Liver (tissue), 9 donors: Measurements from ENCODE around the gene MYO10. TPM values are rescaled to one million over a fixed set of nuclear protein-coding genes. Genes with fewer than 3 reads are reported as not detected.

Source experiments
- DNase-seq: peaks from one replicate; pipeline ENCODE4 v3.0.0-alpha.2; 2017; ENCODE audit warnings: low spot score
- H3K27ac ChIP-seq, 2 donors: one replicate each; pipeline ENCODE4 v1.7.0; 2013; ENCODE audit warnings: inconsistent platforms in 2 of 2, low read length in 2 of 2, control low read depth in 1 of 2, low read depth in 1 of 2, mild to moderate bottlenecking in 1 of 2
- H3K27me3 ChIP-seq, 4 donors: one replicate each; pipeline versions ENCODE4 v1.6.1 to v1.7.0; 2013; ENCODE audit warnings: low read length in 3 of 4, inconsistent platforms in 1 of 4, mild to moderate bottlenecking in 1 of 4, moderate library complexity in 1 of 4; ENCODE audit not compliant: control insufficient read depth in 4 of 4, insufficient read depth in 4 of 4
- H3K36me3 ChIP-seq, 4 donors: one replicate each; pipeline versions ENCODE4 v1.6.1 to v1.7.0; 2013; ENCODE audit warnings: low read length in 3 of 4, mild to moderate bottlenecking in 3 of 4, low read depth in 1 of 4, moderate library complexity in 1 of 4; ENCODE audit not compliant: control insufficient read depth in 4 of 4, insufficient read depth in 3 of 4
- H3K4me1 ChIP-seq, 4 donors: one replicate each; pipeline versions ENCODE4 v1.6.1 to v1.7.0; 2013; ENCODE audit warnings: low read length in 3 of 4, mild to moderate bottlenecking in 3 of 4, moderate library complexity in 1 of 4; ENCODE audit not compliant: control insufficient read depth in 4 of 4, insufficient read depth in 4 of 4
- H3K4me3 ChIP-seq, 3 donors: one replicate each; pipeline versions ENCODE4 v1.6.1 to v1.7.0; 2013; ENCODE audit warnings: low read length in 3 of 3, control low read depth in 1 of 3, low read depth in 1 of 3, mild to moderate bottlenecking in 1 of 3
- H3K9ac ChIP-seq, 2 donors: one replicate each; pipeline ENCODE4 v1.7.0; 2013; ENCODE audit warnings: low read length in 2 of 2, mild to moderate bottlenecking in 2 of 2, moderate library complexity in 2 of 2, control low read depth in 1 of 2, low read depth in 1 of 2
- H3K9me3 ChIP-seq, 4 donors: one replicate each; pipeline versions ENCODE4 v1.6.1 to v1.7.0; 2013; ENCODE audit warnings: low read length in 3 of 4; ENCODE audit not compliant: control insufficient read depth in 4 of 4
- ATF3 ChIP-seq: IDR thresholded peaks from 2 replicates; pipeline ENCODE4 v1.6.1; 2016; ENCODE audit warnings: antibody characterized with exemption
- EGR1 ChIP-seq, 2 donors: IDR thresholded peaks; 2 replicates each; pipeline ENCODE4 v1.6.1; 2016 to 2018; ENCODE audit warnings: antibody characterized with exemption in 2 of 2, low read depth in 2 of 2
- FOXA1 ChIP-seq: IDR thresholded peaks from 2 replicates; pipeline ENCODE4 v1.6.1; 2016; ENCODE audit warnings: antibody characterized with exemption
- FOXA2 ChIP-seq: IDR thresholded peaks from 2 replicates; pipeline ENCODE4 v1.6.1; 2016; ENCODE audit warnings: antibody characterized with exemption
- GABPA ChIP-seq, 2 donors: IDR thresholded peaks in 1 of 2; conservative IDR thresholded peaks in 1 of 2; 2 replicates each; pipeline ENCODE4 v1.6.1; 2016; ENCODE audit warnings: antibody characterized with exemption in 2 of 2, mild to moderate bottlenecking in 1 of 2, moderate library complexity in 1 of 2
- HNF4A ChIP-seq, 2 donors: conservative IDR thresholded peaks; 2 replicates each; pipeline ENCODE4 v1.6.1; 2016; ENCODE audit warnings: antibody characterized with exemption in 2 of 2, mild to moderate bottlenecking in 2 of 2
- HNF4G ChIP-seq: IDR thresholded peaks from 2 replicates; pipeline ENCODE4 v1.6.1; 2016; ENCODE audit warnings: antibody characterized with exemption
- JUND ChIP-seq, 2 donors: IDR thresholded peaks; 2 replicates each; pipeline ENCODE4 v1.6.1; 2016; ENCODE audit warnings: antibody characterized with exemption in 2 of 2
- MAX ChIP-seq: IDR thresholded peaks from 2 replicates; pipeline ENCODE4 v1.6.1; 2016; ENCODE audit warnings: antibody characterized with exemption
- NR2F2 ChIP-seq: IDR thresholded peaks from 2 replicates; pipeline ENCODE4 v1.6.1; 2016; ENCODE audit warnings: antibody characterized with exemption
- RAD21 ChIP-seq, 2 donors: IDR thresholded peaks; 2 replicates each; pipeline ENCODE4 v1.6.1; 2016; ENCODE audit warnings: antibody characterized with exemption in 2 of 2, mild to moderate bottlenecking in 2 of 2
- RXRA ChIP-seq, 2 donors: IDR thresholded peaks; 2 replicates each; pipeline ENCODE4 v1.6.1; 2017 to 2018; ENCODE audit warnings: antibody characterized with exemption in 2 of 2, mild to moderate bottlenecking in 1 of 2
- SP1 ChIP-seq: IDR thresholded peaks from 2 replicates; pipeline ENCODE4 v1.6.1; 2018; ENCODE audit warnings: antibody characterized with exemption, mild to moderate bottlenecking
- TAF1 ChIP-seq: conservative IDR thresholded peaks from 2 replicates; pipeline ENCODE4 v1.6.1; 2016; ENCODE audit warnings: antibody characterized with exemption, mild to moderate bottlenecking
- YY1 ChIP-seq: IDR thresholded peaks from 2 replicates; pipeline ENCODE4 v1.6.1; 2016; ENCODE audit warnings: antibody characterized with exemption, mild to moderate bottlenecking
- WGBS: extraction: QIAGEN DNeasy Blood & Tissue Kit; methylation state at CpG from one replicate; pipeline ENCODE4 v1.1.7; 2013; 5-methylcytosine and 5-hydroxymethylcytosine counted together
- polyA plus RNA-seq, 2 donors: library from polyadenylated mRNA; stranded (reverse) in 1 of 2; unstranded in 1 of 2; fragments of 200-250 nt in 1 of 2; fragments of >200 nt in 1 of 2; fragmentation: Nextera tagmentation in 1 of 2; extraction: Ambion mirVana in 1 of 2; gene quantifications; one replicate each; pipeline versions ENCODE4 v1.2.1 to v1.2.3, GENCODE V29; 2013 to 2015
- total RNA-seq, 2 donors: library from RNA; depleted of rRNA; stranded (reverse); fragments of >200 nt; gene quantifications; one replicate each; pipeline ENCODE4 v1.2.3, GENCODE V29; 2014
- TF ChIP-seq, protein P1 (sequence below): IDR thresholded peaks from 2 replicates; pipeline ENCODE4 v1.6.1; 2016; ENCODE audit warnings: antibody characterized with exemption
- TF ChIP-seq, protein P2 (sequence below): fragments of 150-350 bp; IDR thresholded peaks from 2 replicates; pipeline ENCODE4 v1.5.1; 2017; ENCODE audit warnings: improper control_type of control experiment, low read depth, low read length; ENCODE audit not compliant: missing input control
- TF ChIP-seq, protein P3 (sequence below): IDR thresholded peaks from 2 replicates; pipeline ENCODE4 v1.6.1; 2016; ENCODE audit warnings: antibody characterized with exemption, mild to moderate bottlenecking
- donor health status: healthy.
- donor health status: healthy.
- donor health status: healthy.
- donor health status: healthy.
- donor health status: healthy.

Gene MYO10
- total and polyA plus RNA-seq, 4 donors = 4.3 to 15.3 (median 7.1) TPM

DNA sequence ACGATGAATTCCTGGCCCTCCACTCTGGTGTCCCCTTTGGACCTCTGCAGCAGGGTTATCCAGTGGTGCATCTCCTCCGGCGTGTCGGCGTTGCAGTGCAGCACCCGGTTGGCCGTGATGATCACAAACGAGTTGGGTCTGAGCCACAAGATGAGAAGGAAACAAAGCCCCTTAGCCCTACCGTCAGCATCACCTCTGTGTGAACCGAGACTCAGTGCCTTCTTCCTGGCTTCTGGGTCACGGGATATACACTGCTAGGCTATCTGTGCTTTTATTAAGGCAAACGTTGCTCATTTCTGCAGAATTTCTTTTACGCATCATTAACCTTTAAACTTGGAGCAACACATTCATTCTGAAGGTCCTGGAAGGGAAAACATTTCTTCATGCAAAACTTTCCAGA, 254.2 kb downstream of the MYO10 start:
- Histone ChIP-seq H3K4me1 (no peaks in the 10 kb centered on the region), H3K27ac (no peak overlapping the region), H3K4me3 (no peak overlapping the region), H3K9ac (no peak overlapping the region), H3K9me3 (no peaks in the 10 kb centered on the region), H3K36me3 (peaks cover 0 to 3% (median 2%) of the 10 kb centered on the region in 4 donors), H3K27me3 (no peaks in the 10 kb centered on the region)
- 80% methylated on average over 13 of the region's 13 CpGs for WGBS
- no peak for DNase-seq
- no peak for TF ChIP-seq MAX
- no peak for TF ChIP-seq GABPA (IDR thresholded peaks at IDR 0.05 in 1 of 2, conservative IDR thresholded peaks at IDR 0.05 in 1 of 2)
- TF ChIP-seq, protein P1, sequence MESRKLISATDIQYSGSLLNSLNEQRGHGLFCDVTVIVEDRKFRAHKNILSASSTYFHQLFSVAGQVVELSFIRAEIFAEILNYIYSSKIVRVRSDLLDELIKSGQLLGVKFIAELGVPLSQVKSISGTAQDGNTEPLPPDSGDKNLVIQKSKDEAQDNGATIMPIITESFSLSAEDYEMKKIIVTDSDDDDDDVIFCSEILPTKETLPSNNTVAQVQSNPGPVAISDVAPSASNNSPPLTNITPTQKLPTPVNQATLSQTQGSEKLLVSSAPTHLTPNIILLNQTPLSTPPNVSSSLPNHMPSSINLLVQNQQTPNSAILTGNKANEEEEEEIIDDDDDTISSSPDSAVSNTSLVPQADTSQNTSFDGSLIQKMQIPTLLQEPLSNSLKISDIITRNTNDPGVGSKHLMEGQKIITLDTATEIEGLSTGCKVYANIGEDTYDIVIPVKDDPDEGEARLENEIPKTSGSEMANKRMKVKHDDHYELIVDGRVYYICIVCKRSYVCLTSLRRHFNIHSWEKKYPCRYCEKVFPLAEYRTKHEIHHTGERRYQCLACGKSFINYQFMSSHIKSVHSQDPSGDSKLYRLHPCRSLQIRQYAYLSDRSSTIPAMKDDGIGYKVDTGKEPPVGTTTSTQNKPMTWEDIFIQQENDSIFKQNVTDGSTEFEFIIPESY = no peak
- no peak for TF ChIP-seq YY1

DNA sequence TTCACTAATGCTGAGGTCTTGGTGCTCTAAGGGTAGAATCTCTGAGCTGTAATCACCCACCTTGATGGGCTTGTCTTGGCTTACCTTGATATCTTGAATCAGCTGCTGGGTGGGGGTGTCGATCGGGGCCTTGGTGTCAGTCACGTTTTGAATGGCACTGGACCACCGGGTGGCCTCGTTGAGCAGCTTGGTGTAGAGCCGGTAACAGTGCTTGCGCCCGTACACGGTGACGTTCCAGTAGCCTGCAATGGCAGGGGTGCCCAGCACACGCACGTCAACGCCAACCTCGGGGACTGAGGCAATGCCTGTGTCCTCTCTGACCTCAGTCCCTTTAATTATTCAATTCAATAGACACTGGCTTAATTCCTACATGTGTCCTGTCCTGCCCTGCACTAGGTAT, 256.2 kb downstream of the MYO10 start:
- Histone ChIP-seq H3K4me1 (no peaks in the 10 kb centered on the region), H3K36me3 (peaks cover 0 to 3% (median 2%) of the 10 kb centered on the region in 4 donors), H3K9ac (no peak overlapping the region), H3K9me3 (no peaks in the 10 kb centered on the region), H3K4me3 (no peak overlapping the region), H3K27me3 (no peaks in the 10 kb centered on the region), H3K27ac (no peak overlapping the region)
- no peak for TF ChIP-seq EGR1 (IDR thresholded peaks at IDR 0.05; ENCODE audit: low read depth in 2 of 2)
- DNase-seq = no peak
- WGBS = 81% methylated on average over 14 of the region's 14 CpGs

GRCh38 chr5:16679190-16679589, 256.9 kb downstream of the MYO10 start:
- TF ChIP-seq GABPA (IDR thresholded peaks at IDR 0.05 in 1 of 2, conservative IDR thresholded peaks at IDR 0.05 in 1 of 2) (no peak), HNF4G (no peak), FOXA1 (no peak), NR2F2 (no peak), FOXA2 (no peak), ATF3 (no peak), TAF1 (no peak), EGR1 (IDR thresholded peaks at IDR 0.05; ENCODE audit: low read depth in 2 of 2) (no peak), SP1 (no peak), JUND (IDR thresholded peaks at IDR 0.05) (no peak), MAX (no peak), HNF4A (conservative IDR thresholded peaks at IDR 0.05) (no peak), RAD21 (IDR thresholded peaks at IDR 0.05) (no peak), YY1 (no peak), RXRA (IDR thresholded peaks at IDR 0.05) (no peak)
- TF ChIP-seq, protein P1 = no peak
- TF ChIP-seq, protein P2, sequence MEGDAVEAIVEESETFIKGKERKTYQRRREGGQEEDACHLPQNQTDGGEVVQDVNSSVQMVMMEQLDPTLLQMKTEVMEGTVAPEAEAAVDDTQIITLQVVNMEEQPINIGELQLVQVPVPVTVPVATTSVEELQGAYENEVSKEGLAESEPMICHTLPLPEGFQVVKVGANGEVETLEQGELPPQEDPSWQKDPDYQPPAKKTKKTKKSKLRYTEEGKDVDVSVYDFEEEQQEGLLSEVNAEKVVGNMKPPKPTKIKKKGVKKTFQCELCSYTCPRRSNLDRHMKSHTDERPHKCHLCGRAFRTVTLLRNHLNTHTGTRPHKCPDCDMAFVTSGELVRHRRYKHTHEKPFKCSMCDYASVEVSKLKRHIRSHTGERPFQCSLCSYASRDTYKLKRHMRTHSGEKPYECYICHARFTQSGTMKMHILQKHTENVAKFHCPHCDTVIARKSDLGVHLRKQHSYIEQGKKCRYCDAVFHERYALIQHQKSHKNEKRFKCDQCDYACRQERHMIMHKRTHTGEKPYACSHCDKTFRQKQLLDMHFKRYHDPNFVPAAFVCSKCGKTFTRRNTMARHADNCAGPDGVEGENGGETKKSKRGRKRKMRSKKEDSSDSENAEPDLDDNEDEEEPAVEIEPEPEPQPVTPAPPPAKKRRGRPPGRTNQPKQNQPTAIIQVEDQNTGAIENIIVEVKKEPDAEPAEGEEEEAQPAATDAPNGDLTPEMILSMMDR = no peak
- TF ChIP-seq, protein P3, sequence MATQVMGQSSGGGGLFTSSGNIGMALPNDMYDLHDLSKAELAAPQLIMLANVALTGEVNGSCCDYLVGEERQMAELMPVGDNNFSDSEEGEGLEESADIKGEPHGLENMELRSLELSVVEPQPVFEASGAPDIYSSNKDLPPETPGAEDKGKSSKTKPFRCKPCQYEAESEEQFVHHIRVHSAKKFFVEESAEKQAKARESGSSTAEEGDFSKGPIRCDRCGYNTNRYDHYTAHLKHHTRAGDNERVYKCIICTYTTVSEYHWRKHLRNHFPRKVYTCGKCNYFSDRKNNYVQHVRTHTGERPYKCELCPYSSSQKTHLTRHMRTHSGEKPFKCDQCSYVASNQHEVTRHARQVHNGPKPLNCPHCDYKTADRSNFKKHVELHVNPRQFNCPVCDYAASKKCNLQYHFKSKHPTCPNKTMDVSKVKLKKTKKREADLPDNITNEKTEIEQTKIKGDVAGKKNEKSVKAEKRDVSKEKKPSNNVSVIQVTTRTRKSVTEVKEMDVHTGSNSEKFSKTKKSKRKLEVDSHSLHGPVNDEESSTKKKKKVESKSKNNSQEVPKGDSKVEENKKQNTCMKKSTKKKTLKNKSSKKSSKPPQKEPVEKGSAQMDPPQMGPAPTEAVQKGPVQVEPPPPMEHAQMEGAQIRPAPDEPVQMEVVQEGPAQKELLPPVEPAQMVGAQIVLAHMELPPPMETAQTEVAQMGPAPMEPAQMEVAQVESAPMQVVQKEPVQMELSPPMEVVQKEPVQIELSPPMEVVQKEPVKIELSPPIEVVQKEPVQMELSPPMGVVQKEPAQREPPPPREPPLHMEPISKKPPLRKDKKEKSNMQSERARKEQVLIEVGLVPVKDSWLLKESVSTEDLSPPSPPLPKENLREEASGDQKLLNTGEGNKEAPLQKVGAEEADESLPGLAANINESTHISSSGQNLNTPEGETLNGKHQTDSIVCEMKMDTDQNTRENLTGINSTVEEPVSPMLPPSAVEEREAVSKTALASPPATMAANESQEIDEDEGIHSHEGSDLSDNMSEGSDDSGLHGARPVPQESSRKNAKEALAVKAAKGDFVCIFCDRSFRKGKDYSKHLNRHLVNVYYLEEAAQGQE = no peak
- 91% methylated on average over 9 of the region's 9 CpGs for WGBS
- no peak overlapping the region for H3K27ac ChIP-seq

More at GRCh38 chr5:16679190-16679589, 256.9 kb downstream of the MYO10 start:
- Histone ChIP-seq H3K4me1 (peaks cover 0 to 2% (median 0%) of the 10 kb centered on the region in 4 donors), H3K36me3 (peaks cover 0 to 3% (median 2%) of the 10 kb centered on the region in 4 donors), H3K27me3 (no peaks in the 10 kb centered on the region), H3K4me3 (no peak overlapping the region), H3K9me3 (no peaks in the 10 kb centered on the region), H3K9ac (no peak overlapping the region)
- no peak for DNase-seq
